Activated T-cell treated with anti-CD3 and anti-CD28 coated beads, Interleukin-2, amount 50 U/mL, for 1 hour (primary cell): ENCODE results near the gene LDAF1.
"Not testable (repeated sequence)": the region's sequence is repeated elsewhere in the genome, so short reads cannot be mapped to it uniquely, and the experiment has no call there.

Experiments
- DNase-seq: peaks from one replicate; pipeline ENCODE4 v3.0.0-alpha.2; 2020

The LDAF1 gene

DNA sequence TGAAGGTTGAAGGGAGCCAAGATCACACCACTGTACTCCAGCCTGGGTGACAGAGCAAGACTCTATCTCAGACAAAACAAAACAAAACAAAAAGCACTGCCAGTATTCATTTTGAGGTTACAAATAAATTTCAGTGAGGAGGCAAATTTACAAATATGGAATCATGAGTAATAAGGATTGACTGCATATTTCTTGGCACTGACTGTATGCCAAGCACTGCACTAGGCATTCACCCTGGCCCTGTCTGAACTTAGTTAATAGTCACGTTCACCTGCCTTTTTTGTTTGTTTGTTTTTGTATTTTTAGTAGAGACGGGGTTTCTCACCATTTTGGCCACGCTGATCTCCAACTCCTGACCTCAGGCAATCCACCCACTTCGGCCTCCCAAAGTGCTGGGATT, 5.1 kb downstream of the LDAF1 start:
- DNase-seq, result no peak

DNA sequence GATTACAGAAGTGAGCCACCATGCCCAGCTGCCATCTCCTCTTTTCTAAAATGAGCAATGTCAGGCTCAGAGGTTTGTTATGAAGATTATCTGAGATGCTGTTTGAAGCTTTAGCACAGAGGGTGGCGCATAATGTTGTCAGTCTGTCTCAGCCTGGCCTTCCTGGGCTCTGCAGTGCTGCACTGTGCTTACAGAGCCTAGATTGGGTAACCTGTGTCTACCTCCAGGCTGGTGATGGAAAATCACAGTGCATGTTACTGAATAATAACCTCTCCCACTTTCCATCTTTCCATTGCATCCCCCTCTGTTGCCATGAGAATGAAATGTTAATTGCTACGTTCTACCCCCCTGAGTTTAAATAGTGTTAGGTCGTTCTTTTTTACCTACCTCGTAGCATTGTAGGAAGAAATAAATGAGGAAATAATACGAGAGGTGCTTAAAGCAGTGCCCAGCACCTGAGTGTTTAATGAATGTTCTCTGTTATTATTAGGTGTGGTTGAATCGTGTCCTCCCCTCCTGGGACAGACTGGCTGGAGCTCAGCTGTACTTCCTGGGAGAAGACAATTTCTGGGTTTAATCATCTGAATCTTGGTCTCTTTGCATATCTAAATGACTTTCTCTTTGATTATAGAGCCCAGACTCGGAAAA, 6.2 kb downstream of the LDAF1 start:
- no peak for DNase-seq

DNA sequence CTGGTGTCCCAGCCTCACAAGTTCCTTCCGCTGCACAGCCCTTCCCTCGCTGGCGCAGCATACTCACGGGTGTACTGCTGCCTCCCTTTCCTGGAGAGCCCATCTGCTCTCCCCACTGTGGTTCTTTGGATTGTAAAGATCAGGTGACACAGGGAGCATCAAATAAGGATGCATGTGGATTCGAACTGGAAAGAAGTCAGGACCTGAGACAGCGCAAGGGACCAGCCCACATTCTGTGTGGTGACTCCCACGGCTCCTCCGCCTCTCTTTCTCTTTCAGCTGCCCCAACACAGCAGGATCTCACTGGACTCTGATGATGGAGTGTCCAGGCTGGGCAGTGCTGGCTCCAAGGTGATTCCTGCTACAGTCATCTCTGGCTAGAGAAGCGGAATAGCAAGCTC, 8.1 kb downstream of the LDAF1 start:
- no peak for DNase-seq

DNA sequence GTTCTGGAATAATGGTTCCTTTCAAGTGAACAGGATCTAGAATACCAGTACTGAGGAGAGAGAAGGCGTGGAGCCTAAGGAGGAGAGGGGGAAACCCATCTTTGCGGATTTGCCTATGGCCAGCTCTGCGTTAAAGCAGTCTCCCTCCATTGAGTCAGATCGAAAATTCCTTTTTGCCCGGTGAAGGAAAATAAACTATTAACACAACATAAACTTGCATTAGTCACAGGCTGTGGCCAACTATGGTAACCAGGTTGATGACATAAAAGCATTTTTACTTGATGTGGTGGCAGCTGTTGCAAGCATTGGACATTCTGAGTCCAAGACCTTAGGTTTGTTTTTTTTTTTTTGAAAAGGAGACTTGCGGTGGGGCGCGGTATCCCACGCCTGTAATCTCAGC, 8.9 kb downstream of the LDAF1 start:
- no peak for DNase-seq

DNA sequence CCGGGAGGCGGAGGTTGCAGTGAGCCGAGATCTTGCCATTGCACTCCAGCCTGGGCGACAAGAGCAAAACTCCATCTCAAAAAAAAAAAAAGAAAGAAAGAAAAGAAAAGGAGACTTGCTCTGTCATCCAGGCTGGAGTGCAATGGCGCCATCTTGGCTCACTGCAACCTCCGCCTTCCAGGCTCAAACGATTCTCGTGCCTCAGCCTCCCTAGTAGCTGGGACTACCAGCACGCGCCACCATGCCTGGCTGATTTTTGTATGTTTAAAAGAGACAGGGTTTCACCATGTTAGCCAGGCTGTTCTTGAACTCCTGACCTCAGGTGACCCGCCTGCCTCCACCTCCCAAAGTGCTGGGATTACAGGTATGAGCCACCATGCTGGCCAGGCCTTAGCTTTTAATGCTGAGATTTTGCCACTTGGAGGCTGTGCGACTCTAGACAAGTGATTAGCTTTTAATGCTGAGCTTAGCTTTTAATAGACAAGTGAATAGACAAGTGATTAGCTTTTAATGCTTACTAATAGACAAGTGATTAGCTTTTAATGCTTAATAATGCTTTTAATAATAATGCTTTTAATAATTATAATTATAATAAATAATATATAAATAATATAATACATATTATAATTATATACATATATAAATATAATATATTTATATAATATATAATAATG, 9.6 kb downstream of the LDAF1 start:
- DNase-seq, result no peak

DNA sequence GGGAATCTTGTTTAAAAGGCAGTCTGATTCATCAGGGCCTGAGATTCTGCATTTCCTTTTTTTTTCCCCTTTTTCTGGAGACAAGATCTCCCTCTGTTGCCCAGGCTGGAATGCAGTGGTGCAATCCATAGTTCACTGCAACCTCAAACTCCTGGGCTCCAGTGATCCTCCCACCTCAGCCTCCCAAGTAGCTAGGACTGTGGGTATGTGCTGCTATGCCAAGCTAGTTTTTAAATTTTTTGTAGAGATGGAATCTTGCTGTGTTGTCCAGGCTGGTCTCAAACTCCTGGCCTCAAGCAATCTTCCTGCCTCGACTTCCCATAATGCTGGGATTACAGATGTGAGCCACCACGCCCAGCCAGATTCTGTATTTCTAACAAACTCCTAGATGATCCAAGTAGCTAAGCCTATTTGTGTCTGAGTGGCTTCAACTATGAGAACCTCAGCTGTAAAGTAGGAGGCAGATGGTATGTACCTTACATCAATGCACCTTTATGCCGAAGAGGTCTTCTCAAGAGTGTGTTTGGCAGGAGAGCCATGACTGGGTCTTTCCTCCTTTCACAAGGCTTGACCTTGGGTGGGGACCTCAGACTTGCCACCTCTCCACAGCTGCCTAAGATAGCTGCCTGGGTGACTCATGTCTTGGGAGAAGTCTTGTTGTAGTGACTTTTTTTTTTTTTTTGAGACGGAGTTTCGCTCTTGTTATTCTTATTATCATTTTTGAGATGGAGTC, 10.9 kb downstream of the LDAF1 start:
- no peak for DNase-seq

DNA sequence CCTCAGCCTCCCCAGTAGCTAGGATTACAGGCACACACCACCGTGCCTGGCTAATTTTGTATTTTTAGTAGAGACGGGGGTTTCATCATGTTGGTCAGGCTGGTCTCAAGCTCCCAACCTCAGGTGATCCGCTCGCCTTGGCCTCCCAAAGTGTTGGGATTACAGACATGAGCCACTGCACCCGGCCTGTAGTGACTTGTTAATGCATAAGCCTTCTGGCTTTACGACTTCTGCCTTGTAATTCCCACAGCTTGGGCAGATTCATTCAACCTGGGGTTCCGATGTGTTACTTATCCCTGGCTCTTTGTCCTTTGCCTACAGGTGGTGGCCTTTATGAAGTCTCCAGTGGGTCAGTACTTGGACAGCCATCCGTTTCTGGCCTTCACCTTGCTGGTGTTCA, 11.6 kb downstream of the LDAF1 start:
- DNase-seq, result not testable (repeated sequence)

DNA sequence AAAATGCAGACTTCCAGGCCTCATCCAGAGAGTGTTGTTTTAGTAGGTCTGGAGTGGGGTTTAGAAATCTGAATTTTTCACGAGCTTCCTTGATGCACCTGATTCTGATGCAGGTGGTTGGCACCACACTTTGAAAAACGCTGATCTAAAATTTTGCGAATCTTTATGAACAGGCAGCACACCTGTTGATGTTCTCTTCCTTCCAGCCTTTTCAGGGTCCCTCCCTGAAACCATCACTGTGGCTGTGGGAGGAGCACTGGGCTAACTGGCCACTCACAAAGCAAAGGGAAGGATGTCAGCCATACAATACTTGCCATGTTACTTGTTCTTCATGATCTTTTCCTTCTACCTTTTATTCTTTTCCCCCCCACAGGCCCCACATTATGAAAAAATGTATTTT, 14.2 kb downstream of the LDAF1 start:
- DNase-seq, result no peak

DNA sequence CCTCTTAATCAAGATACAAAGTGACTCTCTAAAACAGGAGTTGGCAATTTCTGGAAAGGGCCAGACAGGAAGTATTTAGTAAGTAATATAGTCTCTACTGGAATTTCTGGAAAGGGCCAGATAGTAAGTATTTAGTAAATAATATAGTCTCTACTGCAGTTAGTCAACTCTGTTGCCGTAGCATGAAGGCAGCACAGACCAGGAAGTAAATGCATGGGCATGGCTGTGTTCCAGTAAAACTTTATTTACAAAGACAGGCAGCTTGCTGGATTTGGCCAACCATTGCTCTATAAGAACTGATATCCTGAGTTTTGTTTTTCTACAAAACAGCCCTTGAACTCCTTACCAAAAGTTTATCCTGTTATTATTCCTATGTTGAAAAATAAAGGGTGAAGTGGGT, 16.9 kb downstream of the LDAF1 start:
- no peak for DNase-seq

DNA sequence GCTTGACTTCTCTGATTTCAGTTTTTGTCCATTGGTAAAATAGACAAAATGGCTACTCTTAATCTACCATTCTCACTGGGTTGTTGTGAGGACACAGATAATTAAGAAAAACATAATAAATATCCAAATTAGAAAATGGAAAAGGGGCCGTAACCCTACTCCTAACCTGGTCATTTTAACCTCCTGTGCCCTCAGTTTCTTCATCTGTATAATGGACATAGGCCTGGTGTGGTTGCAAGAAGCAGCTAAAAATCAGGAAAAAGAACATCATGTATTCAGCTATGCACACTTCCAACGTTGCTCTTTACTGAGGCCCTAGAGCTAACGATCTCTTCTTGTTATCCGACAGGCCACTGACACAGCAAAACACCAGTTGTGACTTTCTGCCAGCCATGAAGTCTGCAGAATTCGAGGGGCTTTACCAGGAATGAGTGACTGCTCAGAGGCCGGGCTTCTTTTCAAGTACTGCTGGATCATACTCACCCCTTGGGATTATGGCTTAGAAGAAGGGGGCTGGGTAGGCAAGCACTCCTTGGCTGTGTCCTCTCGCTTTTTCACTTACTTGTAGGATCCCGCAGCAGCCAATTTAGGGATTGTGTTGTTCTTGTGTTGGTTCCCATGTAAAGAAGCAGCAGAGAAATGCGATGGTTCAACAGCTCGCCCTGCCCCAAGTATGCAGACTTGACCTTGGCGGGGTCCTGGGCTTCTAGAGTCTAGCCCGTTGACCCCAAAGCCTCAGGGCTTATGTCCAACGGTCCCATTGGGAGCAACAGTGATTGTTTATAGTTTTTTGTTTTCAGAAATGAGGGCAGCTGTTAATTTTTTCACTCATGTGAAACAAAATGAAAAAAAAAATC, 20.9 kb downstream of the LDAF1 start:
- DNase-seq, result no peak

DNA sequence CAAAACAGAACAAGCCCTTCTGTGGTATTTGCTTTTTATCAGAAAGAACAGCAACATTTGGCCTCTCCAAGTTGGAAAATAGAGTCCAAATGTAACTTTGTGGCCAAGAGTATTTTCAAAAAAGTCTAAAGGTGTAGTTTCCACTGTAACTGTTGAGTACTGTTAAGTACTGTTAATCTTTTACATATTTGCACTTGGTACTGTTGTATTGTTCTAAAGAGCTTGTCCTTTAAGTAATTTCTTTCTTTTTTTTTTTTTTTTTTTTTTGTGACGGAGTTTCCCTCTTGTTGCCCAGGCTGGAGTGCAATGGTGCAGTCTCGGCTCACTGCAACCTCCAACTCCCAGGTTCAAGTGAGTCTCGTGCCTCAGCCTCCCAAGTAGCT, 21.5 kb downstream of the LDAF1 start:
- no peak for DNase-seq

DNA sequence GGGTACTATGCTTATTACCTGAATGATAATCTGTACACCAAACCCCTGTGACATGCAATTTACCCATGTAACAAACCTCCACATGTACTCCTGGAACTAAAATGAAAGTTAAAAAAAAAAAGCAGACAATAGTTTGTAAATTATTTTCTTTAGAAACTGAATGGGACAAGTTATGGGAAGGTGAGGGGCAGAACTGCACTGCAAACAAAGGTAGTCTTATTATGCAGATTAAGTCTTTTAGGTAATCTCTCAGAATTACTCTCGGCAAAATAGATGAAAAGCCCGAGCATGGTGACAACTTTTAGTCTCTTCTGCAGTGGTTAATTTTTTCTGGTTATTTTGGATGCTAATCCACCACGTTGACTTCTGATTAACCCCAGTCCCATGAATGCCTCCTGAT, 25.5 kb downstream of the LDAF1 start:
- no peak for DNase-seq

DNA sequence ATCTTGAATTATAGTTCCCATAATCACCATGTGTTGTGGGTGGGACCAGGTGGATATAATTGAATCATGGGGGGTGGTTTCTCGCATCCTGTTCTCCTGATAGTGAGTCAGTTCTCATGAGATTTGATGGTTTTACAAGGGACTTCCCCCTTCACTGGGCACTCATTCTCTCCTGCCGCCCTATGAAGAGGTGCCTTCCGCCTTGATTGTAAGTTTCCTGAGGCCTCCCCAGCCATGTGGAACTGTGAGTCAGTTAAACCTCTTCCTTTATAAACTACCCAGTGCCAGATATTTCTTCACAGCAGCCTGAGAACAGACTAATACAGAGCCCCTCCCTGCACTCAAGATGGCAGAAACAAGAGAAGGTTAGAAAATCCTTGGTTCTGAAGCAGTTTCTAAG, 26.4 kb downstream of the LDAF1 start:
- no peak for DNase-seq

DNA sequence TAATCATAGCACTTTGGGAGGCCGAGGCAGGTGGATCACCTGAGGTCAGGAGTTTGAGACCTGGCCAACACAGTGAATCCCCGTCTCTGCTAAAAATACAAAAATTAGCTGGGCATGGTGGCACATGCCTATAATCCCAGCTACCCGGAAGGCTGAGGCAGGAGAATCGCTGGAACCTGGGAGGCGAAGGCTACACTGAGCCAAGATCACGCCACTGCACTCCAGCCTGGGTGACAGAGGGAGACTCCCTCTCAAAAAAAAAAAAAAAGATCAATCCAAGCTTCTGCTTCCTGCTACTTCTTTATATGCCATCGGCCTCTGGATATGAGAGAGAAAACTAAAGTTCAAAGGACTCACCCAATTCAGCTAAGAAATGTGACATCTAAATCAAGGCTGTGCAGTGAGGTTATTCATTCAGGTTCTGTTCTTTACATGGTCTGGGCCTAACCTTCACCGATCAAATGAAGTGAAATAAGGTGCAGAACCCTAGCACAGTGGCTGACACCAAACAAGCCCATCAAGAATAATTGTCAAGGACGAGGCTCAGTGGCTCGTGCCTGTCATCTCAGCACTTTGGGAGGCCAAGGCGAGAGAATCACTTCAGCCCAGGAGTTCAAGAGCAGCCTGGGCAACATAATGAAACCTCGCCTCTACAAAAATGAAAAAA, 27.3 kb downstream of the LDAF1 start:
- DNase-seq, result no peak

DNA sequence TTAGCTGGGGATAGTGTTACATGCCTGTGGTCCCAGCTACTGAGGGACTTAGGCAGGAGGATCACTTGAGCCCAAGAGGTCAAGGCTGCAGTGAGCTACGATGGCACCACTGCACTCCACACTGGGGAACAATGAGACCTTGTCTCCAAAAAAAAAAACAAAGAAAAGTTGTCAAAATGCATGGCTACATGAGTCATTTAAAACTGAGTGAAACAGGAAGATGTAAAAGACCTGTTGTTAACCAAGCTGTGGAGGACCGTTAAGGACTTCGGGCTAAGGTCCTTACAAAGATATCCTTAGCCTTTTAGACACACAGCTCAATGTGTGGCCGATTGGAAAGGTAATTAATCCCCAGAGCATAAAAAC, 27.8 kb downstream of the LDAF1 start:
- DNase-seq, result no peak

DNA sequence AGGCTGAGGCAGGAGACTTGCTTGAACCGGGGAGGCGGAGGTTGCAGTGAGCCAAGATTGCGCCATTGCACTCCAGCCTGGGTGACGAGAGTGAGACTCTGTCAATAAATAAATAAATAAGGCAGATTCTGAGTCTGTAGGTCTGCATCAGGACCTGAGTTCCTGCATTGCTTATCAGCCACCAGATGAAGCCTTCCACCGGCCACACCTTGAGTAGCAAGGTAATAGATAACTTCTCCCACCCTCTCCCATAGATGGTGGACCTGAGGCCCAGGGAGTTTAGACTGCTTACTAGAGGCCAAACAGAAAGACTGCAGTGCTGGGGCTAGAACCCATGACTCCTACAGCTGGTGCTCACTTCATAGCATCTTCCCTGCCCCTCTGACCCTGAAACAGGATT, 30.8 kb downstream of the LDAF1 start:
- no peak for DNase-seq

DNA sequence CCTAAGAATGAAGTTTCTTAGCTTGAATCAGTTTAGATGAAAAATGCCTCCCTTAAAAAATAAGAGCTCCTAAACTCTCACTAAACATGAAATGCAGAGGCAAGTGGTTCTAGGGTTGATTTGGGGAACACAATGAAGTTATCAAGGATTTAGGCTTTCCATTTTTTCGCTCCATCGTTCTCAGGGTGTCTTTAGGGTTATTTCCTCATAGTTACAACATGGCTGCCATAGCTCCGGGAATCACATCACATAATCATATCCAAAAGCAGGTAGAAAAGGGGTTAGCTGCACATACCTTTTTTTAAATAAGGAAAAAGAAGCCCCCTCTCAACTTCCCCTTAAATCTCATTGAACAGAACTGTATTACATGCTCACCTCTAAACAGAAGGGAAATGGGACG, 31.5 kb downstream of the LDAF1 start:
- no peak for DNase-seq

DNA sequence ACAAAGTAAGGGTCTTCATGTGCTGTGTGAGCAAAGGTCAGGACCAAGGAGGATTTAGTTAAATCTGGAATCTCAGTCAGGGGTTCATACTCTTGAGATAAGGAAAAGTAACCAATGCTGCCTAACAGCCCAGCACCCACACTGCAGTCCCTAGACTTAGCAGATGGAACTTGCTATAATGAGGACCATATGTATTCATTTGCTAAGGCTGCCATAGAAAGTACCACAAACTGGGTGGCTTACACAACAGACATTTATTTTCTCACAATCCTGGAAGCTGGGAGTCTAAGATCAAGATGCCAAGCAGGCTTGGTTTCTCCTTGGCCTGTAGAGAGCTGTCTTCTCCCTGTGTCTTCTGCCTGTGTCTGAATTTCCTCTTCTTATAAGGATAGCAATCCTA, 32.1 kb downstream of the LDAF1 start:
- DNase-seq, result no peak

DNA sequence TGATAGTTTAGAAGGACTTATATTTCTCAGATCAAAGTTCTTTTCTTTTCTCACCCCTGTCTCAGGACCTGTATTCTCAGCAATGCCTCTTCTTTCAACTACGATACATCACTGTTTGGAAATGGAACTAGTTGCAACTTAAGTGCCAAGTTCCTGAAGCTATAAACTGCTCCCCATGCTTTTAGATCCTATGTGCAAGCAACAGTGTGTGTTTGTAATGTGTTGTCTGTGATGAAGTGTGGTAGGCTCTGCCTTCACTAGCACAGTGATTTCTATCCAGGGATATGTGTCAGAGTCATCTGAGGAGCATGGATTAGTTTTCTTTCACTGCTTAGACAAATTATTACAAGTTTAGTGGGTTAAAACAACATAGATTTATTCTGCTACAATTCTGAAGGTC, 34.5 kb downstream of the LDAF1 start:
- no peak for DNase-seq

DNA sequence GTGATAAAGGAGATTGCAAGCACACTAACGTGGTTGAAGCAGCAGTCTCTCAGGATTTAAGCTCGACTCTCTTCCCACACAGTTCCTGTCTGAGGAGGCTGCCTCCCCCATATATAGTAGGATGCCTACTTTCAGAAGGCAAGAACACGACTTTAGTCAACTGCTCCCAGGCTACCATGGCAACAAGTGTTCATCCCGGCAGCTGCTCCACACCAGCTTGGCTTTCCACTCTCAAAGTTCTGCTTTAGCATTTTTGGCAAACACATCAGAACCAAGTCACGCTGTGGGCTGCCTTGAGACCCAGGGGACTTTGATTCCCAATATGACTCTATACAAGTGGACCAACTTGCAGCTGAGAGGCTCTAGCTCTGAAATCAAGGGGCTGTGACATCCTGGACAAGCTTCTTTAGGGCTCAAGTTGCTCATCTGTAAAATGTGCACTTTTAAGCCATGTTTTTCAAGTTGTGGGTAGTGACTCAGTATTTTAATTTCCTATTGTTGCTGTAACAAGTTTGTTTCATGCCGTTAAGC, 36.4 kb downstream of the LDAF1 start:
- no peak for DNase-seq

DNA sequence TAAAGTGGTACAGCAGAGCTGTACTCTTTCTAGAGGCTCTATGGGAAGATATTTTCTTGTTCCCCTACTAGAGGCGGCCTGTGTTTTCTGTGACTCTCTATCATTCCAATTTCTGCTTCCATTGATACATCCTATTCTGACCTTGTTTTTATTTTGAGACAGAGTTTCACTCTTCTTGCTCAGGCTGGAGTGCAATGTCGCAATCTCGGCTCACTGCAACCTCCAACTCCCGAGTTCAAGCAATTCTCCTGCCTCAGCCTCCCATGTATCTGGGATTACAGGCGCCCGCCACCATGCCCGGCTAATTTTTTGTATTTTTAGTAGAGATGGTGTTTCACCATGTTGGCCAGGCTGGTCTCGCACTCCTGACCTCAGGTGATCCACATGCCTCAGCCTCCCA, 36.9 kb downstream of the LDAF1 start:
- DNase-seq, result not testable (repeated sequence)

DNA sequence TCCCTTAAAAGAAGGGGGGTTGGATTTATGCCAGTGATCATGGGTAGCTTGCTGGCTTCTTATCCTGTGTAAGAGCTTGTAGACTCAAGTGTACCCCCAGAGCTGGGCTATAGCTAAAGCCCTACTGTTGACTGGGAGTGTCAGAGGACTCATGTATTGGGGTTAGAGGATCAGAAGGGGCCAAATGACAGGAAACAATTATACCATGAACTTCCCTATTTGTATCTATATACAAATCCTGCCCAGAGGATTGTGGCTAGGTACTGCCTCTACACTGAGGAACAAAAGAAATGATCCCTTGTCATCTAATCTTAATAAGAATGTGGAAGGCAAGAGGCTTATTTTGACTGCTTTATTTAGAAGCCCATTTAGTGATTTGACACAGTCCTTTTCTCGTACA, 38.6 kb downstream of the LDAF1 start:
- DNase-seq, result no peak

DNA sequence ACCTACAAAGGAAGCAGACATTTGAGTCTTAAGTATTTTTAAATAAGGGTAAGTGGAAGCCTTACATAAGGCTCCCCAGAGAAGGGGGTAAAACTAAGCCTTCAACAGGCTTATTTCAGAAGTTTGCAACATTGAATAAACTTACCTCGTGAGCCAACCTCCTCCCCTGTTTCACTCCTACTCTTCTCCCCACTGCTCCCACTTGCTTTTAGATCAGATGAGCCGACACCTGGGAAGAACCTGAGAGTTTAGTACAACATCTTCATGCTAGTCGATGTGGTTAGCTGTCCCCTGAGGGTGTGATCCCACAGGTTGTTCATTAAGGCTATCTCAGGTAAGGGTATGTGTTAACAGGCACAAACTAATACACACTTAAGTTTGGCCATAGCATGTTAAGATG, 39.1 kb downstream of the LDAF1 start:
- DNase-seq, result no peak
